Right lung (tissue), 5 donors: Measurements from ENCODE around the gene MEIS2. TPM values are rescaled to one million over a fixed set of nuclear protein-coding genes. Genes with fewer than 3 reads are reported as not detected.

ENCODE experiments used
- DNase-seq, 2 donors: peaks; one replicate each; pipeline ENCODE4 v3.0.0-alpha.2; 2013
- polyA plus RNA-seq, 5 donors: library from polyadenylated mRNA; unstranded; fragments of 120-200 nt; gene quantifications; one replicate each; pipeline versions ENCODE4 v1.2.1 to v1.2.3, GENCODE V29; 2013; ENCODE audit warnings: inconsistent platforms in 1 of 5, low replicate concordance in 1 of 5; ENCODE audit not compliant: insufficient read length in 5 of 5, insufficient read depth in 1 of 5

The MEIS2 gene
- polyA plus RNA-seq, 5 donors, result 28.9 to 41.6 (median 36.1) TPM

DNA sequence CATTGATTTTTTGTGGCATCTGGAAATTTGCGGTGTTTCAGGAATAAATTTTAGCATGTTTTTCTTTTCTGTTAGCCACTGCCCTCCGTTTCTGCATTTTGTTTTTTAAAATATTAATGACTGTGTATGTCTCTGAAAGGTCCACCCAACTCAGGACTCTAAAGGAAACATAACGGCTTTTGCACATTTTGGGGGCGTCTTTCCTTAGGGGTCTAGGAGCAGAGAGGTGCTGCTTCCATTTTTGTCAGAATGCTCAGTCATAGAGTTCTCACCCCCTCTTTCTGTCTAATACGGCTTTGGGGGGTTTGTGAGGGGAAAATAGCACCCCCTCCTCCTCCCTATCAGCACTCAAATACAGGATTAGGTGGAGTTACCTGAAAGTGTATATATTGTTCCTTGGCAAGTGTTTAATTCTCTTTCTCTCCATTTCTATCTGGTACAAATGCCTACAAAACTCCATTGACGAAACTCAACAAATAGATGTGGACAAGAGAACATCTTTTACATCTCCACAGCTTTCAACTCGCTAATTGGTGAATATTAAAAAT is 219.4 kb downstream of the MEIS2 start:
- no peak for DNase-seq

DNA sequence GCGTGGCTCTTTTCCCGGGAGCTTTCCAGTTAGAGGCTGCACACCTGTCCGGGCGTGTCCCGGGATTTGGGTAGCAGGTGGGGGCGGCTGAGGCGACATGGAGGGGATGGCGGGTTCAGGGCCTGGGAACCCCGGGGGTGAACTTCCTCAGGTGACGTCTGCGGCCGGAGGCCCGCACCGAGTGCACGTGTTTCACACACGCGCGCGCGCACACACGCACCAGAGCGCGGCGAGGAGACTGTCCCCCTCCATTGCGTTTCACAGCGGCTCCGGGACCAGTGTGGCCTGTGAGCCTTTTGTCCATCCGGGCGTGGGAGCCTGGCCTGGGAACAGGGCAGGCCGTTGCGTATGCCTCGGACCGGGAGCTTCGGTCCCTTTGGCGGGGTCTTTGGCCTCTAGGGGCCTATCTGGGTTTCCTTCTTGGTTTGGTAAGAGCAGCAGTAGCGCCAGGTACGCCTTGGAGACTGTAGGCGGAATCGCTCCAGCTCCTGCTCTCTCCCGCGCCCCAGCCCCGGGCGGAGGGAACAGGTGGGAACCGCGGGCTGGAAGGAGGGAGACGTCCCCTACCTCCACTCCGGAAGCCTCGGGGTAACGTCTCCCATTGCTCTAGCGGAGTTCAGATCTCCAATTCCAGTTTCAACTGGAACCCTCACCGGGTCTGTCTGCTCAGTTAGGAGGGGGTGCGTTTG is 220.0 kb downstream of the MEIS2 start:
- DNase-seq, result no peak

DNA sequence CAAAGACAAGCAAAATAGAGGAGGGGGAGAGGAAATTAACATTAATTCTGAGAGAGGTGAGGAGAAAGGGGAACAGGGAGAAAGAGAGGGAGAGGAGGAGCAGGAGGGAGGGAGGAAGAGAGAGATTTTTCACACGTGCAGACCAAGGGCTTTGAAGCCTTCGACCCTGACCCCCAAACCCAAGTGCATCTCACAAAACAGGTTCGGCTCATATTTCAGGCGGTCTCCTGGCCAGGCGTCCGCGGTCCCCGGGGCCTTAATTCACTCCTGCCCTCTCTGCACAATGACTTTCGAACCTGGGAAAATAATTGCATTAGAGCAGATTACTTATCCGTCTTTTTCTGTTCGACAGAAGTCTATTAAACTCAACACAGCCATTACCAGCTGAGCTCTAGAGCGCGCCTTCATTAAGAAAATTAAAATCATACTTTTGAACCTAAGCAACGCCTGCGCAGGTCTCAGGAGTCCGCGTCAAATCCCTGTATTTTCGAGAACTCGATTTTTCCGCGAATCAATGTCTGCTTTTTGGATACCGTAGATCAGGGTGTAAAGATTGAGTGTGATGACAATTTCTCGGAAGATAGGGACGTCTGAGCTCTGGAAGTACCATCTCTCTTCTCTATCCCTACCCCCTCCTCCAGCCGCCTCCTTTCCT is 220.7 kb downstream of the MEIS2 start:
- no peak for DNase-seq

DNA sequence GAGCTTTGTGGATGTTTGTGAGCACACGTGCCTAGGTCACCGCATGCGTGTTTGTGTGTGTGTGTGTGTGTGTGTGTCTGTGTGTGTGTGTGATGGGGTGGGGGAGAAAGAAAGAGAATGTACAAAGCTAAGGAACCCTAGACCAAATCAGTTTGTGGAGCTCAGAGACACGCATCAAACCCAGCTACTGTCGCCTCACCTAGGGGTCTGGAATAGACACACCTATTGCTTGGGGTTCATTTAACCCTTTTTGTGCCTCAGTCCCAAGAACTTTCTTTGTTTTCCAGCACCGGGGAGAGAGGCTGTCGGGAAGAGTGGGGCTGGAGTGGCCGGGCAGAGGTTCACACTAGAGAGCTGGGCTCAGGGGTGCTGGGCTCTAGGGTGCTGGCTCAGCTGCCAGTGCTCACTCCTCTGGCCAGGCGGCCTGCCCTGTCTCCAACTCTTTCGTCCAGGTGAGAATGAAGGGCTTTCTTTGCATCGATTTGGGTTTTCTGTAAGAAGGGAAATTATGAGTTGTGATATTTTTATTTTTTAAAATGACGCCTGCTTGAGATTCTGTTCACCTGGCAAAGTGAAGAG is 221.6 kb downstream of the MEIS2 start:
- DNase-seq, result no peak

DNA sequence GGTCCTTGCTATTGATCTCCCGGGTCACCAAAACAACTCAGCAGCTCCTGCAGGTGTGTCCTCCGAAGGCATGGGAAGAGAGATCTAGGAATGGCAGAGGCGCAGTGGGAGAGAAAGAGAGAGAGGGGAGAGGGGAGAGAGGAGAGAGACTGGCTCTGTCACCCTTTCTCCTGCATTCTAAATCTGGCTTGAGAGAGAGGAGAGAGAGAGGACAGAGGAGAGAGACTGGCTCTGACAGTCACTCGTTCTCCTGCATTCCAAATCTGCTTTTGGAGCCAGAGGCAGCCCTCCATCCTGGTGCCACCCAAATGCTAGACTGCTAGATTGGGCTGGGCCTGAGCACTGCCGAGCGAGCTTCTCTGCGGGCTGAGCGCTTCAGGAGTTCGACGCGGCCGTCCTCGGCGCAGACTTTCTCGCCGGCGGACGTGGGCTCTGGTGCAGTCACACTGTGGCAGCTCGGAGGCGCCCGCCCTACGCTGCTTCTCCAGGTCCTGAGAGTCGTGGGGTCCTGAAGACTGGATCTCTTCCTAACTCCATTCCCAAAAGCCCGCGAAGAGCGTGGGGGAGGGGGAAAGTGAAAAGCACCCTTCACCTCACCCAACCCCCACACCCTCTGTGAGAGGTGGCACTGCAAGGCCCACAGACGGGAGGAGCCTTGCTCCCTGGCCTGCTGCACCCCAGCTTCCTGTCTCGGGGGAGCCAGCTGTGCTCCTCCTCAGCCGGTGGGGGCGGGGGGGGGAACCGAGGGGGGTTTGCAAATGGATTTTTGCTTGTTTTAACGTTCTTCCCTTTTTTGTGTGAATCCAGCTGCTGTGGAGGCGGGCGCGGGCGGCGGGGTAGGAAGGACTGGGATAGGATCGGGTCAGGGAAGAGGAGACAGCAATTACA is 222.3 kb downstream of the MEIS2 start:
- no peak for DNase-seq

DNA sequence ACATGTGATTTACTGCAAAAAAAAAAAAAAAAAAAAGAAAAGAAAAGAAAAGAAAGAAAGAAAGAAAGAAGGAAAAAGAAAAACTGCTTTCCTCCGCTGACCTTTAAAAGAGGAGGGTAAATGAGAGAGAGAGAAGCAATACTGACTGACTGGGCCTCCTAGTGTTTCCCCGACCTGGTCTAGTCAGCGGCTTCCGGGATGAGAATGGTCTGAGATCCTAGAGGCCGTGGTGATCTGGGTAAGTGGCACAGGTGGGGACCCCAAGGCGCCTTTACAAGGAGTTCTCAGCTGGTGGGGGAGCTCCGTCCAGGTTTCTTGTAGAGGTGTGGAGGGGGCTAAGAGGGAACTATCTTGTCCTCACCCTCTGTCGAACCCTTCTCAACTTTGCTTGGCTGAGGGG is 223.1 kb downstream of the MEIS2 start:
- DNase-seq, result no peak

DNA sequence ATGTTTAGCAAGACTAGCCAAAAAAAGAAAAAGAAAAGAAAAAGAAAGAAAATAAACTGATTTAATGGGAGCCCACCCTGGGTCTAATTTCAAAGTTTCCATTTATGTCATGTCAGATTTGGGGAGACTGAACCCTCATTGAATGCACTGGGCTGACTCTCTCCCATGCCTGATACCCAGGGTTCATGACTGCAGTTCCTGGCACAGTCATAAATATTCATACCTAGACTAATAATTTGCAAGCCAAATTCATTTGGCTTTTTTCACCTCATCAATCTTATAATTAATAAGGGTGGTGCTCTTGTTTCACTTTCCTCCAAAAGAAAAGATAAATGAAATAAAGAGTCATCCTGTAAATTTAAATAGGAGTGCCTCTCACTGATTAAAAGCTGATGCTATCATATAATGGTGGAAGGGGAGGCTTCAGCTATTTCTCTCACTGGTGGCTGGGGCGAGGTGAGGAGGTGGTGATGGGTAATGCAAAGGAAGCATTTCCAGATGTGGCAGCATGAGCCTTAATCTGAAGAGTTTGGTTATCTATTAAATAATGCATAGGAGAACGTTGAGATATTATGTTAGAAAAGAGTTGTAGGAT is 224.5 kb downstream of the MEIS2 start:
- DNase-seq, result no peak

DNA sequence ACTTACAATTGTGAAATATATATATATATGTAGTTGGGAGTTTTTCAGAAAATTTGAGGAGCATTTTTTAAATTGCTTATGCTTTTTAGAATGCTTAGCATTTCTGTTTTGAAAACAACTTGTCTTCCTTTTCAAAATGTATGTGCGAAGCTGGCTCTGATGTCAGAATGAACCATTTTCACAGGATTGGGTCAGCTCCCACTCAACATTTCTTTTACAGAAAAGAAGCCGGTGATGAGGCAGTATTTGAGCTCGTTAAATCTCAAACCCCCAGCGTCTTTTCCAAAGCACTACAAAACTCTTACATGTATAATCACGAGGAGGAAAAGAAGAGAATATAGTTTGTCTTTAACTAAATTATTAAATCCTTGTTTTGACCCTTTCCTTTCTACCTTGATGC is 225.4 kb downstream of the MEIS2 start:
- no peak for DNase-seq

DNA sequence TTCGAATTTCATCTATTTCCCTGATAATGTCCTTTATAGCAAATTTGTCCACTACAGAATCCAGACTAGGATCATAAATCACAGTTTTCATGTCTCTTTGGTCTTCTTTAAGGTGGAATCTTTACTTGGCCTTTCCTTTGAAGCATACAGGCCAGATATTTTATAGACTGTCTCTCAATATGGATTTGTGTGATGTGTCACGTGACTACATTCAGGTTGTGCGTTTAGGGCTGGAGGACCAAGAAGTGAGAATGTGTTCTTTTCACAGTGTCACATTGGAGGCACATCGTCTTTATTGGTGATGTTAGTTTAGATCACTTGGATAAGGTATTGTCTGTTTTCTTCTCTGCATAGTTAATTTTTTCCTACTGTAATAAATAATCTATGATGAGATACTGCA is 232.9 kb downstream of the MEIS2 start:
- no peak for DNase-seq

DNA sequence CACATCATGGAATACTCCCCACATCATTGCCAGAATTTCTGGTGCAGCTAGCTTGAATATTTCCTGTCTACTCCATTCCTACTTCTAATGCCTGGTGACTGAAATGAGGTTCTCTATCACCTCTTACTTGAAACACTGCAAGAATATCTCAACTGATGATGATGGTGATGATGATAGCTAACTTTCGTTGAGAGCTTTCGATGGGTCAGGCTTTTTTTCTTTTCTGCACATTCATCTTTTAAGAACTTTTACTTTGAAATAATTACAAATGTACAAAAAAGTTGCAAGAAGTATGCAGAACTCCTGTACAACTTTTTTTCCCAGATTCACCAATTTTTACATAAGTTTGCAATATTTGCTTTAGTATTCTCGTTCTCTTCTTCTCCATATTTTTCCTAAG is 233.5 kb downstream of the MEIS2 start:
- no peak for DNase-seq

DNA sequence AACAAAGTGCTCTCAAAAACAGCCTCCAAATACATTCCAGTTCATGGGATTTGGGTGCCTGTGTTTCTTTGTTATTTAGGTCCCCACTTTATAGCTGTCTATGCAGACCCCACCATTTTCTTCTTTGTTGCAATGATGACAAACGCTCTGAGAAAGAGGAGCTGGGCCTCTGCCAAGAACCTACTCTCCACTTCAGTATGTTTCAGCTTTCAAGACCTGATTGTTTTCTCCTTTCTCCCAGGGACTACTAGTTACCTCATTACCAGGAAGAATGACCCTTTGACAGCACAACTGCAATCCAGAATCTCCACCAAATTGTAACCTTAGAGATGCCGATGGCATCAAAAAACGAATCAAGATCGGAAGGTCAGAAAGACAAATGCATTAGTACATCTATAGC is 236.8 kb downstream of the MEIS2 start:
- no peak for DNase-seq

DNA sequence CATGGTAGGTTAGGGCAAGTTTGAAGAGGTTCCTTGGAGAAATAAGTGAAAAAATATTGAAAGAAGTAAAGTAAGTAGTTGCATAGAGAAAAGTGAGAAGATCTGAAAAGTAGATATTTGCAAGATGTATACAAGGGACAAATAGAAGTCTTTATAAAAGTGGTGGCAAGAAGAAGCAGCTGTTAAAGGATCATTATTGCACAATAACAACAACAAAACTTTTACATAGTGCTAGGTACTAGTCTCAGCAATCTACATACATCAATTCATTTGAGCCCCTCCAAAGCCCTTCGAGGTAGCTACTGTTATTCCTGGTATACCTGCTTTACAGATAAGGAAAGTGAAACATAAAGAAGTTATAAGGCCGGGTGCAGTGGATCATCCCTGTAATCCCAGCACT is 239.6 kb downstream of the MEIS2 start:
- DNase-seq, result no peak

DNA sequence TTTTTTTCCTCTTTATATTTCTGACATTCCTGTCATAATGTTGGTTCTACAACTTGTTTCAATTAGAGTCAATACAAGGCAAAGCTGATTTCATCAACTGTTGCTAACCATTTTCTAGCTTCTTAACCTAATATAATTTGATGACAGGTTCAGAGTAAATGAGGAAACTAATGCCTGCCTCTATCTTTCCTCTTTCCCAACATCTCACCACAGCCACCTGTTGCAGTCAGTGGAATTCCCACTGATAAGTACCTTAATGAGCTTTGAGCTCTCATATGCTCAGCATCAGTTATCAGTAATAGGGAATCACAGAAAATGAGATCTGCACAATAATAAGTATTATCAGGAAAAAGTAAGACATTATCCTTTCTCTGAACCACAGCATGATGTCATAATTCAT is 241.9 kb downstream of the MEIS2 start:
- DNase-seq, result no peak

DNA sequence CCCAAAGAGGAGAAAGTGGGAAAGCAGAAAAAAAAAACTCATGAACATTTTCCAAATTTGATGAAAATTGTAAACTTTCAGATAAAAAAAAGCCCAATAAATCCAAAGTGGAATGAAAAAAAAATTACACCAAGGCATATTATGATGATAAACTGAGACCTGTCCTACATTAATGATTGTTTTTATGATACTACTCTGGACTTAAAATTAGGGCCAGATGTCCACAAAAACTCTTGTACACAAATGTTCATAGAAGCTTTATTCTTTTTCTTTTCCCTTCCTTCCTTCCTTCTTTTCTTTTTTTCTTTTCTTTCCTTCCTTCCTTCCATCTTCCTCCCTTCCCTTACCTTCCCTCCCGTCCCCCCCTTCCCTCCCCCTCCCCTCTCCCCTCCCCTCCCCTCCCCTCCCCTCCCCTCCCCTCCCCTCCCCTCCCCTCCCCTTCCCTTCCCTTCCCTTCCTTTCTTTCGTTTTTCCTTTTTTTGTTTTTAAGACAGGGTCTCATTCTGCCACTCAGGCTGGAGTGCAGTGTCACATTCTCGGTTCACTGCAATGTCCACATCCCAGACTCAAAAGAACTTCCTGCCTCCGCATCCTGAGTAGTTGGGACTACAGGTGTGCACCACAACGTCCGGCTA is 243.9 kb downstream of the MEIS2 start:
- no peak for DNase-seq

DNA sequence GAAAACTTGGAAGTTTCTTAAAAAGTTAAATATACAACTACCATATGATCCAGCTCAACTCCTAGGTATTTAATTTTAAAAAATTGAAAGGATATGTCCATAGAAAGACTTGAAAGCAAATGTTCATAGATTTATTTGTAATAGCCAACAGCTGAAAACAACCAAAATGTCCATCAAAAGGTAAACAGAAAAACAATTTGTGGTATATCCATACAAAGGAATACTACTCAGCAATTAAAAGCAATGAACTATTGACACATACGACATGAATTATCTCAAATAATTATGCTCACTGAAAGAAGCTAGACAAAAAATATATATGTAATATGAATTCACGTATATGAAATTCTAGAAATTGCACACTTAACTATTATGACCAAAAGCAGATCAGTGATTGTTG is 249.5 kb downstream of the MEIS2 start:
- no peak for DNase-seq

DNA sequence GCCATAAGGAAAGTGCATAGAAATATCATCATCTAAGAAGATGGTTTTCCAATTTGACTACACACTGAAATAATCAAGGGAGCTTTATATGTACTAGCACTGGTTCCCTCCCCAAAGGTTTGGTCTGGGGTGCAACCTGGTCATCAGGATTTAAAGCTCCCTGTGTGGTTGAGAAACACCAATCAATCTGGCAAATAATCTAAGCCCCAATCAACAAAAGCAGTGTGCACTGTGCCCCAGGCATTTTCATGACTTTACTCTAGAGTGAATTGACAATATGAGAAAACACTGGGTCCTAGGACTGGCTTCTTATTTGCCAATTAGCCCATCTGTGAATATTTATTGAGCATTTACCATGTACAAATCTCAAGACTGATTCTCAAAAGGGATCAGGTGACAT is 255.1 kb downstream of the MEIS2 start:
- no peak for DNase-seq

DNA sequence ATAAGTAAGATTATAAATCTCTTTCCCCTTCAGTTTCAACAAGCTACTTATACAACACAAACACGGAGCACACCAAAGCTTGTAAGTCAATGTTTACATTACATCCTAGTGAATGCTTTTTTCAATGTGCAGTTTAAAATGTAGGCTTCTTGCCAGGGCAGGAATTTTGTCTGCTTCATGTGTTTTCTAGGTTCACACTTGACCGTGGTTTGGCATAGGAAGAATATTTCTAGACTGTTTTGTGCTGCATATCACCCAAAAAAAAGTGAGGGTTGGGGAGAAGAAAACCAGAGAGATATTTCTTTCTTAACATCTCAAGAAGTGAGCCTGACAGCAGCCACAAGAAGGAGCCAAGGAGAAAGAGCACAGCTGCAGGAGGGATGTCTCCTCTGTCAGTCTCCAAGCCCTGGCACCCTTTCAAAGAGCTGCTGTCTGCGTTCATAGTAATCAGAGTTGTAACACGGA is 255.8 kb downstream of the MEIS2 start:
- DNase-seq, result peak; percentile 29 to 34

DNA sequence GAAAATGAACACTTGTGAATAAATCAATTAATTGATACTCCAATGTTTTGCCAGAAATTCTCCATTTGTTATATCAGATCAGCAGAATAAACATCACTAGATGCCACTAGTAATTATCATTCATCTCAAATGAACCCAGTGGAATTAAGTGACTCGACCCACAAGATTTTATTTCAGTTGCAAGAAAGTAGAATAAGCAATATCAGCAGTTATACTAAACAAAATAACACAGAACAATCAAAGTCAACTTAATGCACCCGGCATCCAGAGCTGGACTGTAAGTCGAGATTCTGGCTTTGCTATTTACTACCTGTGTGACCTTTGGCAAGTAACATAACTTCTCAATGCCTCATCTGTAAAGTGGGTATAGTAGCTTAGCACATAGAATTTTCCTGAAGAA is 256.5 kb downstream of the MEIS2 start:
- no peak for DNase-seq

DNA sequence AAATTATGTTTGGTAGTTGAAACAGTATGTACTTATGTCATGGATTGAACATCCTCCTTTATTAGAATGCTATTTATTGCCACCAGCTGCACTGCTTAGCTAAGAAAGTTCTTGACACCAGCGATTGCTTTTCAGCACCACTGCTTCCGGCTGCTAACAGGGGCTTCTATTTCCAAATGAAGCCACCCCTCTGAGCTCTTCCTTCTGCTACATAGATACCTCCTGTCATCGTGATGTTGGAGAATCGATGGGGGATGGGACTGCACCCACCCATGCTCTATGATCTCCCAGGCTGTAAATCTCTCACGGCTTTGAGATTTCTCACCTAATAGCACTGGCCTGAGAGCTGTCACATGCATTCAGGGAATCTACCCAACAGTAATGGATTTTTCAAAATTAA is 259.2 kb downstream of the MEIS2 start:
- DNase-seq, result no peak
